CD4-positive, alpha-beta T cell (primary cell): ENCODE measurements around the gene HIVEP3. TPM values are rescaled to one million over a fixed set of nuclear protein-coding genes. Genes with fewer than 3 reads are reported as not detected.

Source experiments
- ATAC-seq: fragments of 200-7000 bp; cut with Tn5 transposase; one replicate; pipeline ENCODE4 v1.10.0; 2022; ENCODE audit warnings: mild to moderate bottlenecking; ENCODE audit not compliant: poor library complexity
- CTCF ChIA-PET: fragments of 350-600 bp; sonication (Branson Sonifier 250); formaldehyde crosslinking; loops from one replicate; lab custom pipeline; 2021; ENCODE audit warnings: antibody characterized with exemption, inconsistent platforms; lab: Charles Lee
- POLR2A ChIA-PET: fragments of 350-600 bp; sonication (Branson Sonifier 250); formaldehyde crosslinking; loops from one replicate; lab custom pipeline; 2021; ENCODE audit warnings: antibody characterized with exemption, inconsistent platforms; lab: Charles Lee
- DNase-seq, 14 experiments: peaks; one replicate each; pipeline ENCODE4 v3.0.0-alpha.2; 2013 to 2020; ENCODE audit warnings: mixed read lengths in 2 of 14
- H3K27ac ChIP-seq, 2 donors: one replicate each; pipeline versions ENCODE4 v1.5.1 to v1.7.0; 2013; ENCODE audit warnings: low read length in 2 of 2, low read depth in 1 of 2, mild to moderate bottlenecking in 1 of 2
- H3K27me3 ChIP-seq, 2 experiments: 1 replicate in 1 of 2; 2 replicates in 1 of 2; pipeline versions ENCODE4 v1.6.1 to v1.7.0; 2013; ENCODE audit warnings: low read length in 2 of 2, control low read depth in 1 of 2, mild to moderate bottlenecking in 1 of 2, moderate library complexity in 1 of 2; ENCODE audit not compliant: insufficient read depth in 2 of 2, control insufficient read depth in 1 of 2
- H3K36me3 ChIP-seq: one replicate; pipeline ENCODE4 v1.6.1; 2013; ENCODE audit warnings: low read length, control low read depth; ENCODE audit not compliant: insufficient read depth
- H3K4me1 ChIP-seq: one replicate; pipeline ENCODE4 v1.6.1; 2013; ENCODE audit warnings: low read length, control low read depth; ENCODE audit not compliant: insufficient read depth
- H3K4me3 ChIP-seq: one replicate; pipeline ENCODE4 v1.5.1; 2013; ENCODE audit warnings: mild to moderate bottlenecking, low read length, moderate library complexity
- H3K9me3 ChIP-seq, 2 experiments: 1 replicate in 1 of 2; 2 replicates in 1 of 2; pipeline versions ENCODE4 v1.6.1 to v1.7.0; 2013; ENCODE audit warnings: low read length in 2 of 2, mild to moderate bottlenecking in 2 of 2, control low read depth in 1 of 2, moderate library complexity in 1 of 2; ENCODE audit not compliant: control insufficient read depth in 1 of 2, insufficient read depth in 1 of 2
- H3K27ac Mint-ChIP-seq: one replicate; pipeline ENCODE4 v1.8.0; 2020; ENCODE audit warnings: mixed read lengths
- H3K27me3 Mint-ChIP-seq: one replicate; pipeline ENCODE4 v1.8.0; 2021; ENCODE audit warnings: mixed read lengths
- H3K36me3 Mint-ChIP-seq: one replicate; pipeline ENCODE4 v1.8.0; 2021; ENCODE audit warnings: low read depth, mixed read lengths
- H3K4me1 Mint-ChIP-seq: one replicate; pipeline ENCODE4 v1.8.0; 2021; ENCODE audit warnings: low read depth, mixed read lengths
- H3K4me3 Mint-ChIP-seq: one replicate; pipeline ENCODE4 v1.8.0; 2020; ENCODE audit warnings: mild to moderate bottlenecking, mixed read lengths
- H3K9me3 Mint-ChIP-seq: one replicate; pipeline ENCODE4 v1.8.0; 2020; ENCODE audit warnings: mixed read lengths
- intact Hi-C, 2 experiments: fragments of 100-400 bp; cut with DNase I in 1 of 2; cut with micrococcal nuclease in 1 of 2; formaldehyde crosslinking; loops; one replicate each; pipeline versions ENCODE4 v1.15.1 to v1.9.0; 2023 to 2025; cut with DNase I, micrococcal nuclease
- total RNA-seq, 174 experiments: library from RNA in 2 of 174; stranded (reverse) in 2 of 174; gene quantifications; one replicate each; pipeline ENCODE4 v1.2.3 and lab custom pipeline; 2021 to 2026
- TF ChIP-seq, protein P1 (sequence below): fragments of 200-600 bp; IDR thresholded peaks from one replicate; pipeline ENCODE4 v1.8.0; 2022; ENCODE audit warnings: antibody characterized with exemption, mild to moderate bottlenecking

HIVEP3 gene
- total RNA-seq, 2 experiments from 2014 or later, result 5.1 to 5.4 TPM

- Histone ChIP-seq H3K4me3 (no peak overlapping the region), H3K4me1 (peaks cover 7% of the 10 kb centered on the region), H3K9me3 (no peaks in the 10 kb centered on the region), H3K27ac (no peak overlapping the region), H3K36me3 (no peaks in the 10 kb centered on the region), H3K27me3 (no peaks in the 10 kb centered on the region)
- H3K4me1 Mint-ChIP-seq, result no peaks in the 10 kb centered on the region
- intact Hi-C loops, result no loop called here
- TF ChIP-seq, protein P1, sequence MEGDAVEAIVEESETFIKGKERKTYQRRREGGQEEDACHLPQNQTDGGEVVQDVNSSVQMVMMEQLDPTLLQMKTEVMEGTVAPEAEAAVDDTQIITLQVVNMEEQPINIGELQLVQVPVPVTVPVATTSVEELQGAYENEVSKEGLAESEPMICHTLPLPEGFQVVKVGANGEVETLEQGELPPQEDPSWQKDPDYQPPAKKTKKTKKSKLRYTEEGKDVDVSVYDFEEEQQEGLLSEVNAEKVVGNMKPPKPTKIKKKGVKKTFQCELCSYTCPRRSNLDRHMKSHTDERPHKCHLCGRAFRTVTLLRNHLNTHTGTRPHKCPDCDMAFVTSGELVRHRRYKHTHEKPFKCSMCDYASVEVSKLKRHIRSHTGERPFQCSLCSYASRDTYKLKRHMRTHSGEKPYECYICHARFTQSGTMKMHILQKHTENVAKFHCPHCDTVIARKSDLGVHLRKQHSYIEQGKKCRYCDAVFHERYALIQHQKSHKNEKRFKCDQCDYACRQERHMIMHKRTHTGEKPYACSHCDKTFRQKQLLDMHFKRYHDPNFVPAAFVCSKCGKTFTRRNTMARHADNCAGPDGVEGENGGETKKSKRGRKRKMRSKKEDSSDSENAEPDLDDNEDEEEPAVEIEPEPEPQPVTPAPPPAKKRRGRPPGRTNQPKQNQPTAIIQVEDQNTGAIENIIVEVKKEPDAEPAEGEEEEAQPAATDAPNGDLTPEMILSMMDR, result no peak
- no peak overlapping the region for H3K27ac Mint-ChIP-seq
- H3K36me3 Mint-ChIP-seq, result no peaks in the 10 kb centered on the region
- ChIA-PET CTCF (no interaction called here), POLR2A (no interaction called here)
- no peak overlapping the region for H3K4me3 Mint-ChIP-seq
- H3K9me3 Mint-ChIP-seq, result no peaks in the 10 kb centered on the region
- DNase-seq (no peak), ATAC-seq (no peak)
- no peaks in the 10 kb centered on the region for H3K27me3 Mint-ChIP-seq
Measured at GRCh38 chr1:41769068-41769467, 149.7 kb downstream of the HIVEP3 start.

- no peak overlapping the region for H3K27ac Mint-ChIP-seq
- no peak overlapping the region for H3K4me3 ChIP-seq
- intact Hi-C loops, result no loop called here
- ChIA-PET CTCF (no interaction called here), POLR2A (no interaction called here)
- H3K27me3 Mint-ChIP-seq, result no peaks in the 10 kb centered on the region
- H3K36me3 ChIP-seq, result no peaks in the 10 kb centered on the region
- H3K9me3 ChIP-seq, result no peaks in the 10 kb centered on the region
- no peaks in the 10 kb centered on the region for H3K36me3 Mint-ChIP-seq
- ATAC-seq, result no peak
- H3K4me1 Mint-ChIP-seq, result no peaks in the 10 kb centered on the region
- H3K27me3 ChIP-seq, result no peaks in the 10 kb centered on the region
- DNase-seq, result peak in 2 of 14 experiments; percentile 53 to 54
- no peaks in the 10 kb centered on the region for H3K9me3 Mint-ChIP-seq
- peaks cover 7% of the 10 kb centered on the region for H3K4me1 ChIP-seq
- H3K4me3 Mint-ChIP-seq, result no peak overlapping the region
- TF ChIP-seq, protein P1, result no peak
- H3K27ac ChIP-seq, result no peak overlapping the region
Measured at GRCh38 chr1:41768583-41768982, 150.1 kb downstream of the HIVEP3 start.

GRCh38 chr1:41767534-41768525, 150.9 kb downstream of the HIVEP3 start:
- Mint-ChIP-seq H3K27me3 (no peaks in the 10 kb centered on the region), H3K4me1 (no peaks in the 10 kb centered on the region), H3K4me3 (no peak overlapping the region), H3K9me3 (no peaks in the 10 kb centered on the region), H3K36me3 (no peaks in the 10 kb centered on the region), H3K27ac (no peak overlapping the region)
- no peaks in the 10 kb centered on the region for H3K36me3 ChIP-seq
- H3K4me1 ChIP-seq, result peaks cover 7% of the 10 kb centered on the region
- ChIA-PET CTCF (no interaction called here), POLR2A (no interaction called here)
- H3K4me3 ChIP-seq, result no peak overlapping the region
- peaks cover 0 to 3% of the 10 kb centered on the region in 2 experiments for H3K9me3 ChIP-seq
- no peak for DNase-seq
- TF ChIP-seq, protein P1, result no peak
- no peak for ATAC-seq
- no peak overlapping the region for H3K27ac ChIP-seq
- H3K27me3 ChIP-seq, result no peaks in the 10 kb centered on the region
- intact Hi-C loops, result no loop called here
